ENCODE results near the gene ACOT6.

DNA sequence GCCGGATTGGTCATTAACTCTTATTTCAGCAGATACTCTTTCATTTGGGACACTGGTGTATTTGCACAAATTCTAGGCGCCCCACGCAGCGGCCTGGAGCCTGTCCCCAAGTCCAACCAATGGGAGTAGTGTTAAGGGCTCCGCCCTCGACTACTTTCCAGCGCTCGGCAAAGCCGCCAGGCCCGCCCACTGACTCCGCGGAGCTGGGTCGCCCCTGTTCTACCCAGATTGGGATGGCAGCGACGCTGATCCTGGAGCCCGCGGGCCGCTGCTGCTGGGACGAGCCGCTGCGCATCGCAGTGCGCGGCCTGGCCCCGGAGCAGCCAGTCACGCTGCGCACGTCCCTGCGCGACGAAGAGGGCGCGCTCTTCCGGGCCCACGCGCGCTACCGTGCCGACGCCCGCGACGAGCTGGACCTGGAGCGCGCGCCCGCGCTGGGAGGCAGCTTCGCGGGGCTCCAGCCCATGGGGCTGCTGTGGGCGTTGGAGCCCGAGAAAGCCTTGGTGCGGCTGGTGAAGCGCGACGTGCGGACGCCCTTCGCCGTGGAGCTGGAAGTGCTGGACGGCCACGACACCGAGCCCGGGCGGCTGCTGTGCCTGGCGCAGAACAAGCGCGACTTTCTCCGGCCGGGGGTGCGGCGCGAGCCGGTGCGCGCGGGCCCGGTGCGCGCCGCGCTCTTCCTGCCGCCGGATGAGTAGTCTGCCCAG, at the start of gene ACOT6:
- TF ChIP-seq CTCF (IDR thresholded peaks at IDR 0.05; ENCODE audit: low read length) (no peak), EZH2 (IDR thresholded peaks at IDR 0.05; ENCODE audit: borderline replicate concordance, low read length) (no peak)

Measured in OCI-LY1 (cell line).